HPDE6-E6E7 (cell line): ENCODE measurements around the gene KLK12.

Experiments
- DNase-seq: peaks from one replicate; pipeline ENCODE4 v3.0.0; 2011; ENCODE audit warnings: missing footprints; ENCODE audit errors: extremely low spot score

The KLK12 gene

GRCh38 chr19:50981587-50982146 is 53.1 kb downstream of the KLK12 start:
- no peak for DNase-seq

DNA sequence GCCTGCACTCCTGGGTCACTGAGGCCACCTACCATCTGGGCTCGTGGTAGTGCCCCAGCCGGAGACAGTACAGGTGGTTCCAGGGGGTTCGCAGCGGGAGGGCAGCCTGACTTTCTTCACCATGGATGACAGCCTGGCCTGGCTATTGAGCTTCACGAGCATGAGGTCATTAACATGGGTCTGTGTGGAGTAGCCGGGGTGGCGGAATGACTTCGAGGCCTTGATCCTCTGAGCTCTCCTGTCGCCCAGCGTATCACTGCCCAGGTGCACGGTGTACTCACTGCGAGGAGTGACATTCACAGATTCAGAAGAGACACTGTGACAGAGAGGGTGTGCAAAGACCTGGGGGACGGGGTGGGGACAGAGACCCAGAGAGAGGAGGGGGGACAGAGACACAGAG is 54.6 kb downstream of the KLK12 start:
- DNase-seq = no peak

- DNase-seq = no peak
Measured at GRCh38 chr19:50979758-50980157, 55.0 kb downstream of the KLK12 start.
